GM18520 (cell line): Measurements from ENCODE around the gene VWF.

Source experiments
- ATAC-seq: cut with Tn5 transposase; IDR thresholded peaks from one replicate; pipeline ENCODE4 v1.9.1; 2021; ENCODE audit not compliant: unreplicated experiment

VWF gene

GRCh38 chr12:5964913-5965900 lies 159.3 kb downstream of the VWF start:
- ATAC-seq, result no peak

GRCh38 chr12:5963515-5963914 lies 161.0 kb downstream of the VWF start:
- no peak for ATAC-seq

GRCh38 chr12:5960783-5961182 lies 163.7 kb downstream of the VWF start:
- no peak for ATAC-seq

- ATAC-seq, result no peak
Measured at GRCh38 chr12:5956987-5957386, 167.5 kb downstream of the VWF start.

- no peak for ATAC-seq
Measured at GRCh38 chr12:5954661-5955060, 169.8 kb downstream of the VWF start.

- no peak for ATAC-seq
Measured at GRCh38 chr12:5953835-5954586, 170.5 kb downstream of the VWF start.

- ATAC-seq, result no peak
Measured at GRCh38 chr12:5952031-5952430, 172.4 kb downstream of the VWF start.

GRCh38 chr12:5948696-5949095 lies 175.8 kb downstream of the VWF start:
- no peak for ATAC-seq

- no peak for ATAC-seq
Measured at GRCh38 chr12:5947006-5947405, 177.5 kb downstream of the VWF start.

GRCh38 chr12:5946388-5946787 lies 178.1 kb downstream of the VWF start:
- no peak for ATAC-seq

GRCh38 chr12:5945071-5946008 lies 179.1 kb downstream of the VWF start, which contains the start of gene ANO2:
Gene ANO2 (minus strand): TSS chr12:5945259. CDS start chr12:5945217, 42 bp downstream.
- no peak for ATAC-seq

- no peak for ATAC-seq
Measured at GRCh38 chr12:5944688-5945070, 179.8 kb downstream of the VWF start.

GRCh38 chr12:5944053-5944452 lies 180.4 kb downstream of the VWF start:
- ATAC-seq, result no peak

GRCh38 chr12:5941907-5942306 lies 182.6 kb downstream of the VWF start:
- ATAC-seq, result no peak

GRCh38 chr12:5927732-5928516 lies 196.5 kb downstream of the VWF start:
- no peak for ATAC-seq

GRCh38 chr12:5925646-5926045 lies 198.8 kb downstream of the VWF start:
- ATAC-seq, result no peak

- no peak for ATAC-seq
Measured at GRCh38 chr12:5924342-5924741, 200.1 kb downstream of the VWF start.

- ATAC-seq, result no peak
Measured at GRCh38 chr12:5923751-5924150, 200.7 kb downstream of the VWF start.

- no peak for ATAC-seq
Measured at GRCh38 chr12:5923043-5923605, 201.3 kb downstream of the VWF start.
